OCI-LY7 (cell line): ENCODE data around the gene PACC1. TPM values are rescaled to one million over a fixed set of nuclear protein-coding genes. Genes with fewer than 3 reads are reported as not detected.
A peak's percentile ranks its signal among the peaks of the same experiment; 100 is the strongest.

ENCODE experiments used
- BruUV-seq: library from RNA; stranded (reverse); fragments of 400-500 nt; replicated peaks from 2 replicates; lab custom pipeline; 2021; lab: Mats Ljungman, UMichigan
- CTCF ChIA-PET: fragments of 300-600 bp; sonication (Branson Sonifier 250); formaldehyde crosslinking; loops from one replicate; lab custom pipeline; 2022; ENCODE audit warnings: antibody characterized with exemption; ENCODE audit not compliant: unreplicated experiment; lab: Charles Lee
- POLR2A ChIA-PET: fragments of 300-600 bp; sonication (Branson Sonifier 250); formaldehyde crosslinking; loops from one replicate; lab custom pipeline; 2022; ENCODE audit warnings: antibody characterized with exemption; lab: Charles Lee
- DNase-seq: peaks from one replicate; pipeline ENCODE4 v3.0.0-alpha.2; 2015; ENCODE audit warnings: low spot score
- H2AFZ ChIP-seq: fragments of 200-600 bp; sonication (generic), shearing (Covaris generic); 2 replicates; pipeline ENCODE4 v1.6.1; 2014; ENCODE audit warnings: mild to moderate bottlenecking, antibody characterized with exemption, low read length, moderate library complexity
- H3K27ac ChIP-seq: fragments of 200-600 bp; sonication (generic); 2 replicates; pipeline ENCODE4 v1.5.1; 2014; ENCODE audit warnings: mixed run types, low read depth, mild to moderate bottlenecking, moderate library complexity, low read length, inconsistent platforms; ENCODE audit not compliant: poor library complexity, severe bottlenecking
- H3K36me3 ChIP-seq: fragments of 200-600 bp; sonication (generic); 2 replicates; pipeline ENCODE4 v1.6.1; 2014; ENCODE audit warnings: mild to moderate bottlenecking, antibody characterized with exemption, low read length, moderate library complexity, mixed read lengths; ENCODE audit not compliant: insufficient read depth
- H3K4me1 ChIP-seq: fragments of 200-600 bp; sonication (generic); 2 replicates; pipeline ENCODE4 v1.5.1; 2014; ENCODE audit warnings: mild to moderate bottlenecking, low read length; ENCODE audit not compliant: insufficient read depth, poor library complexity, severe bottlenecking
- H3K4me2 ChIP-seq: fragments of 200-600 bp; sonication (generic); 2 replicates; pipeline ENCODE4 v1.6.1; 2014; ENCODE audit warnings: mild to moderate bottlenecking, low read length
- H3K4me3 ChIP-seq: fragments of 200-600 bp; sonication (generic); 2 replicates; pipeline ENCODE4 v1.5.1; 2014; ENCODE audit warnings: mild to moderate bottlenecking, low read depth, low read length; ENCODE audit not compliant: poor library complexity, severe bottlenecking
- H3K79me2 ChIP-seq: fragments of 200-600 bp; sonication (generic); 2 replicates; pipeline ENCODE4 v1.6.1; 2016; ENCODE audit warnings: low read depth, mild to moderate bottlenecking, low read length, moderate library complexity, mixed read lengths; ENCODE audit not compliant: insufficient read depth
- H3K9me2 ChIP-seq: fragments of 200-600 bp; sonication (generic); 2 replicates; pipeline ENCODE4 v1.6.1; 2016; ENCODE audit warnings: mild to moderate bottlenecking, low read length, mixed read lengths; ENCODE audit not compliant: insufficient read depth
- H3K9me3 ChIP-seq: fragments of 200-600 bp; sonication (generic); 2 replicates; pipeline ENCODE4 v1.6.1; 2014; ENCODE audit warnings: mild to moderate bottlenecking, mixed run types, low read length, mixed read lengths
- H4K20me1 ChIP-seq: fragments of 200-600 bp; sonication (generic); 2 replicates; pipeline ENCODE4 v1.6.1; 2014; ENCODE audit warnings: mild to moderate bottlenecking, antibody characterized with exemption, low read length, moderate library complexity, mixed read lengths; ENCODE audit not compliant: insufficient read depth
- CTCF ChIP-seq: fragments of 200-600 bp; sonication (generic); conservative IDR thresholded peaks from 2 replicates; pipeline ENCODE4 v1.5.1; 2014; ENCODE audit warnings: mild to moderate bottlenecking, antibody characterized with exemption, low read length, moderate library complexity, mixed read lengths
- EZH2phosphoT487 ChIP-seq: fragments of 200-600 bp; sonication (generic); IDR thresholded peaks from 2 replicates; pipeline ENCODE4 v1.6.1; 2018; ENCODE audit warnings: low read depth, borderline replicate concordance, mild to moderate bottlenecking, mixed run types, antibody characterized with exemption, low read length, moderate library complexity, mixed read lengths
- intact Hi-C: fragments of 100-400 bp; cut with micrococcal nuclease; formaldehyde crosslinking; loops from one replicate; pipeline ENCODE4 v1.10.0; 2022; ENCODE audit not compliant: unreplicated experiment
- total RNA-seq, 2 experiments: library from RNA; depleted of rRNA in 1 of 2; stranded (reverse); fragments of >200 nt in 1 of 2; shearing (Covaris generic) in 1 of 2; gene quantifications; 2 replicates each; pipeline ENCODE4 v1.2.3, GENCODE V29; 2014 to 2022

The PACC1 gene
- total RNA-seq, 2 experiments from 2014 or later: 17.3 to 30.8 TPM

DNA sequence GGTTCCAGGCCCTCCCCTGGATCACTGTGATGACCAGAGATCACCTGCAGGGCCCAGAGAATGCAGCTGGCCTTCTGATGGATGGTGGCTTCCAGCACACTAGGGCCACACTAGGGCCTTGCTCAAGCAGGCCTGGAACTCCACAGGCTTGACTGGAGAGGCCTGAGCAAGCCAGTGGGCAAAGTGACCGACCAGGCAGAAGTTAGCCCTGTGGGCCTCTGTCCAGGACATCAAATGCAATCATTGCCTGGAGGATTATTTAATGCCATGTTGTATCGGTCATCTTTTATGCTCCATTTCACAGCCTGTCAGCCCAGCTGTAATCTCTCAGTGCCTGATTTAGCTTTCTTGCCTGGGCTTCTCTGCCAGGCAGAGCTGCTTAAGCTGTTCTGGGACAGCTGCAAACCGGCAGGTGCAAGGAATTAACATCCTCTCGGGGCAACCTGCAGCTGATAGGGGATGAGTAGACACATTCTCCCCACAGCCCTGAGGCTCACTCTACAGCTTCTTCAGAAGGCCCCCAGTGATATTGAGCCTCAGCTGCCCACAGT, 35.7 kb upstream of the PACC1 start:
- Histone ChIP-seq H4K20me1 (no peaks in the 10 kb centered on the region), H3K36me3 (no peaks in the 10 kb centered on the region), H3K9me3 (no peaks in the 10 kb centered on the region), H3K27ac (no peak overlapping the region), H3K4me2 (peak overlapping the region; percentile 20; the same call in 1 of the 2 replicates), H3K4me1 (peaks cover 11% of the 10 kb centered on the region), H2AFZ (no peak overlapping the region), H3K9me2 (no peaks in the 10 kb centered on the region), H3K4me3 (no peak overlapping the region), H3K79me2 (no peaks in the 10 kb centered on the region)
- ChIA-PET CTCF (interaction anchor here (0.7 kb wide), 1 partner anchor 770 kb away, joined by 3 read pairs; no protein-coding TSS in a partner anchor), POLR2A (interaction anchor here (1.0 to 1.3 kb wide), 2 partner anchors 35 to 415 kb away, joined by 3 read pairs; partner anchors contain the start of genes DTL, INTS7 and PACC1)
- intact Hi-C loops: loop anchor here (10.0 kb wide), 1 partner anchor 166 kb away; the partner anchor contains the start of gene PPP2R5A
- DNase-seq: peak; percentile 67
- TF ChIP-seq CTCF (no peak), EZH2phosphoT487 (no peak)
- no TSS peak for BruUV-seq

GRCh38 chr1:212447478-212447877, 32.8 kb upstream of the PACC1 start:
- CTCF ChIA-PET: no interaction called here
- TF ChIP-seq CTCF: no peak
- no peak for TF ChIP-seq EZH2phosphoT487
- Histone ChIP-seq H3K4me2 (no peak overlapping the region), H3K4me1 (peaks cover 11% of the 10 kb centered on the region), H3K9me2 (no peaks in the 10 kb centered on the region), H4K20me1 (no peaks in the 10 kb centered on the region), H3K36me3 (no peaks in the 10 kb centered on the region), H3K9me3 (no peaks in the 10 kb centered on the region), H3K27ac (no peak overlapping the region), H2AFZ (no peak overlapping the region), H3K4me3 (no peak overlapping the region), H3K79me2 (no peaks in the 10 kb centered on the region)
- BruUV-seq: no TSS peak
- POLR2A ChIA-PET: no interaction called here
- intact Hi-C loops: no loop called here
- no peak for DNase-seq

DNA sequence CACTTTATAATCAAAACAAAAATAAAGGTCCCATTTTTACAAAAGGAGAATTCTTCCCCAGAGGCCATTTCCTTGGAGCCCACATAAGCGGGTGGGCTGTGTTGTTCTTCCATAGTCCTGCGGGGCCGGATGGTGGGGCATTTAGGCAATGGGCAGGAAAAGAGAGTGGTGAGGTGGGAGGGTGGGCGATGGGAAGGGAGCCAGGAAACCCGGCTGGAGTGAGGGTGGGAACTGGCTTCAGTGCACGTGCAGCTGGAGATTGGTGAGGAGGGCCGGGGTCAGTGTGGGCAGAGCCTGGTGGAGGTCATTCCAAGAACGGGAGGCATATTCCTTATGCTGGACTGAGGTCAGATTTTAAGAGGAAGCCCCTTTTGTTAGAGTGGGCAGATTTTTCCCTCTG, 31.6 kb upstream of the PACC1 start:
- intact Hi-C loops: no loop called here
- no TSS peak for BruUV-seq

More for the DNA sequence above, 31.6 kb upstream of the PACC1 start:
- Histone ChIP-seq H3K79me2 (no peaks in the 10 kb centered on the region), H3K4me1 (peaks cover 11% of the 10 kb centered on the region), H3K4me3 (no peak overlapping the region), H2AFZ (no peak overlapping the region), H3K9me2 (no peaks in the 10 kb centered on the region), H4K20me1 (no peaks in the 10 kb centered on the region), H3K27ac (no peak overlapping the region), H3K9me3 (no peaks in the 10 kb centered on the region), H3K4me2 (no peak overlapping the region), H3K36me3 (no peaks in the 10 kb centered on the region)
- TF ChIP-seq EZH2phosphoT487 (no peak), CTCF (no peak)
- CTCF ChIA-PET: no interaction called here
- POLR2A ChIA-PET: no interaction called here
- DNase-seq: no peak
